Measurements from ENCODE around the gene COL4A2.

COL4A2 gene

GRCh38 chr13:110480161-110480560 is 173.1 kb downstream of the COL4A2 start:
- no peak overlapping the region for H3K27ac ChIP-seq (ENCODE audit: low read length)
- no peak overlapping the region for H3K9ac ChIP-seq (ENCODE audit: low read length)
- no peaks in the 10 kb centered on the region for H3K4me1 ChIP-seq (ENCODE audit: low read length)
- no peaks in the 10 kb centered on the region for H3K36me3 ChIP-seq (replicated peaks; ENCODE audit: insufficient read depth, low read length)
- no peak overlapping the region for H2AFZ ChIP-seq (ENCODE audit: low read length)
- no peak overlapping the region for H3K4me3 ChIP-seq (ENCODE audit: low read length)
- no peaks in the 10 kb centered on the region for H3F3A ChIP-seq (ENCODE audit: insufficient read depth, low read length)
- no peak overlapping the region for H3K4me2 ChIP-seq (ENCODE audit: low read depth, low read length)
- no peaks in the 10 kb centered on the region for H3K79me2 ChIP-seq (ENCODE audit: low read length)
- H4K20me1 ChIP-seq (ENCODE audit: insufficient read depth, low read length) = no peaks in the 10 kb centered on the region
- no peaks in the 10 kb centered on the region for H3K9me3 ChIP-seq (replicated peaks; ENCODE audit: insufficient read depth, low read length)
- TF ChIP-seq, protein P1, sequence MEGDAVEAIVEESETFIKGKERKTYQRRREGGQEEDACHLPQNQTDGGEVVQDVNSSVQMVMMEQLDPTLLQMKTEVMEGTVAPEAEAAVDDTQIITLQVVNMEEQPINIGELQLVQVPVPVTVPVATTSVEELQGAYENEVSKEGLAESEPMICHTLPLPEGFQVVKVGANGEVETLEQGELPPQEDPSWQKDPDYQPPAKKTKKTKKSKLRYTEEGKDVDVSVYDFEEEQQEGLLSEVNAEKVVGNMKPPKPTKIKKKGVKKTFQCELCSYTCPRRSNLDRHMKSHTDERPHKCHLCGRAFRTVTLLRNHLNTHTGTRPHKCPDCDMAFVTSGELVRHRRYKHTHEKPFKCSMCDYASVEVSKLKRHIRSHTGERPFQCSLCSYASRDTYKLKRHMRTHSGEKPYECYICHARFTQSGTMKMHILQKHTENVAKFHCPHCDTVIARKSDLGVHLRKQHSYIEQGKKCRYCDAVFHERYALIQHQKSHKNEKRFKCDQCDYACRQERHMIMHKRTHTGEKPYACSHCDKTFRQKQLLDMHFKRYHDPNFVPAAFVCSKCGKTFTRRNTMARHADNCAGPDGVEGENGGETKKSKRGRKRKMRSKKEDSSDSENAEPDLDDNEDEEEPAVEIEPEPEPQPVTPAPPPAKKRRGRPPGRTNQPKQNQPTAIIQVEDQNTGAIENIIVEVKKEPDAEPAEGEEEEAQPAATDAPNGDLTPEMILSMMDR (IDR thresholded peaks at IDR 0.05; ENCODE audit: low read length) = no peak
- no peak for DNase-seq
- H3K9me2 ChIP-seq (replicated peaks; ENCODE audit: insufficient read depth, low read length) = no peaks in the 10 kb centered on the region
- H3K27me3 ChIP-seq (replicated peaks; ENCODE audit: insufficient read depth, low read length) = no peaks in the 10 kb centered on the region

GRCh38 chr13:110483386-110483968 is 176.4 kb downstream of the COL4A2 start:
- DNase-seq = no peak
- TF ChIP-seq EZH2phosphoT487 (IDR thresholded peaks at IDR 0.05; ENCODE audit: low read length) (no peak), EZH2 (optimal IDR thresholded peaks at IDR 0.05; ENCODE audit: low read depth, low read length) (no peak)
- TF ChIP-seq, protein P1 (IDR thresholded peaks at IDR 0.05; ENCODE audit: low read length) = no peak
- no peaks in the 10 kb centered on the region for H3K27me3 ChIP-seq (replicated peaks; ENCODE audit: insufficient read depth, low read length)
- no peaks in the 10 kb centered on the region for H3K9me2 ChIP-seq (replicated peaks; ENCODE audit: insufficient read depth, low read length)
- H3K36me3 ChIP-seq (replicated peaks; ENCODE audit: insufficient read depth, low read length) = no peaks in the 10 kb centered on the region
- H4K20me1 ChIP-seq (ENCODE audit: insufficient read depth, low read length) = no peaks in the 10 kb centered on the region
- no peaks in the 10 kb centered on the region for H3F3A ChIP-seq (ENCODE audit: insufficient read depth, low read length)
- H3K4me3 ChIP-seq (ENCODE audit: low read length) = no peak overlapping the region
- H3K9me3 ChIP-seq (replicated peaks; ENCODE audit: insufficient read depth, low read length) = no peaks in the 10 kb centered on the region
- no peak overlapping the region for H3K27ac ChIP-seq (ENCODE audit: low read length)
- H3K79me2 ChIP-seq (ENCODE audit: low read length) = no peaks in the 10 kb centered on the region
- H3K4me1 ChIP-seq (ENCODE audit: low read length) = no peaks in the 10 kb centered on the region
- H3K9ac ChIP-seq (ENCODE audit: low read length) = no peak overlapping the region
- no peak overlapping the region for H3K4me2 ChIP-seq (ENCODE audit: low read depth, low read length)
- no peak overlapping the region for H2AFZ ChIP-seq (ENCODE audit: low read length)

DNA sequence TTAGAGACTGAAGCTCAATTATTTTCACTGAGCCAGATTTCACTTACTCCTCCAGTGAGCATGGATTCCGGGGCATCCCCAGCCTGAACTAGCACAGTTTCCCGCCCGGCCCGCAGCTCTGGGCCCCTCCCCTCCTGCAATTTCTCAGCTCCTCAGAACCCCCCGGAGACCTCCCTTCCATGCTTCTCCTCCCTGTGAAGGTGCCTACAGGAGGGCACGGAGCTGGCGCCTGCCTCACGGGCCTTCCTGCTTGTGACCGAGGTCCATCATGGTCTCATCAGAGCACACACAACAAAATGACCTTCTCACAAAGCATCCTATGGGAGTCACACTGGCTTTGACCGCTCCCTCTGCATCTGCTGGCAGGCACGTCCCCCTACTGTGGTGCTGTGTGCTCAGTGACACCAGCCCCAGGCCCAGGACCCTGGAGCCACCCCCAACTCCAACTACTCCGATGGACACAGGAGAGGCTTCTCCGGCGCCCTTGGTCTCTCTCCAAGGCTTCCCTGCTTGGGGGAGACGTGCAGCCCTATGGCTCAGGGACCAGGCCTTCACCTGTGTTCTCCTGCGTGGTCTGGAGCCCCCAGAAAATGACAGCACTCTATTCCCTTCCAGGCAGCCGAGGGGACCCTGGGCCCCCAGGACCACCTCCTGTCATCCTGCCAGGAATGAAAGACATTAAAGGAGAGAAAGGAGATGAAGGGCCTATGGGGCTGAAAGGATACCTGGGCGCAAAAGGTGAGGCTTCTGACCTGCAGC is 177.4 kb downstream of the COL4A2 start:
- Histone ChIP-seq H3K27ac (ENCODE audit: low read length) (no peak overlapping the region), H2AFZ (ENCODE audit: low read length) (no peak overlapping the region), H3K79me2 (ENCODE audit: low read length) (no peaks in the 10 kb centered on the region), H3K9me3 (replicated peaks; ENCODE audit: insufficient read depth, low read length) (no peaks in the 10 kb centered on the region), H3K36me3 (replicated peaks; ENCODE audit: insufficient read depth, low read length) (no peaks in the 10 kb centered on the region), H3K27me3 (replicated peaks; ENCODE audit: insufficient read depth, low read length) (no peaks in the 10 kb centered on the region), H3F3A (ENCODE audit: insufficient read depth, low read length) (no peaks in the 10 kb centered on the region), H3K4me2 (ENCODE audit: low read depth, low read length) (no peak overlapping the region), H3K9me2 (replicated peaks; ENCODE audit: insufficient read depth, low read length) (no peaks in the 10 kb centered on the region), H3K4me3 (ENCODE audit: low read length) (no peak overlapping the region), H3K4me1 (ENCODE audit: low read length) (no peaks in the 10 kb centered on the region), H3K9ac (ENCODE audit: low read length) (no peak overlapping the region), H4K20me1 (ENCODE audit: insufficient read depth, low read length) (no peaks in the 10 kb centered on the region)
- TF ChIP-seq EZH2phosphoT487 (IDR thresholded peaks at IDR 0.05; ENCODE audit: low read length) (no peak), EZH2 (optimal IDR thresholded peaks at IDR 0.05; ENCODE audit: low read depth, low read length) (no peak)
- TF ChIP-seq, protein P1 (IDR thresholded peaks at IDR 0.05; ENCODE audit: low read length) = no peak
- no peak for DNase-seq

Measured in MM.1S (cell line).